NB4 (cell line): ENCODE data around the gene MED13L.

ENCODE experiments used
- MYC ChIP-seq: IDR thresholded peaks from 2 replicates; pipeline ENCODE4 v1.6.1; 2011; ENCODE audit warnings: low read depth, low read length
- POLR2A ChIP-seq: IDR thresholded peaks from 2 replicates; pipeline ENCODE4 v1.6.1; 2011; ENCODE audit warnings: mild to moderate bottlenecking; ENCODE audit not compliant: insufficient read length; ENCODE audit errors: extremely low read depth
- TF ChIP-seq, protein P1 (sequence below): IDR thresholded peaks from one replicate; pipeline ENCODE4 v1.5.1; 2012; ENCODE audit warnings: low read depth, low read length

DNA sequence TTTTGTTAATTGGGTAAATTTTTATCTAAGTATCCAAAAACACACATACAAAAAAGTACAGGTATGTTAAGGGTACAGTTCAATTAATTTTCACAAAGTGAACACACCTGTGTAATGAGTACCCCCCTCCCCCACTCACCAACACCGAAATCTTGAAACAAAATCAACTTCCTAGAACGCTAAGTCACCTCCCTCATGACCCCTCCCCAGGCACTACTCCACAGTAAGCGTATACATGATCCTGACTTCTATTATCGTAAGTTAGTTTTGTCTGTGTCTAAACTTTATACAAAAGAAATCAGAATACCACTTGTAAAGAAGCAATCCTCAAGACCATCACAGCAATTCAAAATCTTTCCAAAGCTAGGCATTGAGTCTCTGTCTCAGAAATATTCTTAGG lies 100.5 kb downstream of the MED13L start:
- TF ChIP-seq, protein P1, sequence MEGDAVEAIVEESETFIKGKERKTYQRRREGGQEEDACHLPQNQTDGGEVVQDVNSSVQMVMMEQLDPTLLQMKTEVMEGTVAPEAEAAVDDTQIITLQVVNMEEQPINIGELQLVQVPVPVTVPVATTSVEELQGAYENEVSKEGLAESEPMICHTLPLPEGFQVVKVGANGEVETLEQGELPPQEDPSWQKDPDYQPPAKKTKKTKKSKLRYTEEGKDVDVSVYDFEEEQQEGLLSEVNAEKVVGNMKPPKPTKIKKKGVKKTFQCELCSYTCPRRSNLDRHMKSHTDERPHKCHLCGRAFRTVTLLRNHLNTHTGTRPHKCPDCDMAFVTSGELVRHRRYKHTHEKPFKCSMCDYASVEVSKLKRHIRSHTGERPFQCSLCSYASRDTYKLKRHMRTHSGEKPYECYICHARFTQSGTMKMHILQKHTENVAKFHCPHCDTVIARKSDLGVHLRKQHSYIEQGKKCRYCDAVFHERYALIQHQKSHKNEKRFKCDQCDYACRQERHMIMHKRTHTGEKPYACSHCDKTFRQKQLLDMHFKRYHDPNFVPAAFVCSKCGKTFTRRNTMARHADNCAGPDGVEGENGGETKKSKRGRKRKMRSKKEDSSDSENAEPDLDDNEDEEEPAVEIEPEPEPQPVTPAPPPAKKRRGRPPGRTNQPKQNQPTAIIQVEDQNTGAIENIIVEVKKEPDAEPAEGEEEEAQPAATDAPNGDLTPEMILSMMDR, result no peak
- TF ChIP-seq POLR2A, result no peak
- no peak for TF ChIP-seq MYC
